CD4-positive, alpha-beta T cell treated with Interleukin-1 beta for 1 hour (primary cell): ENCODE measurements around the gene FBXO44.

Experiments used
- DNase-seq, 2 donors: peaks; one replicate each; pipeline ENCODE4 v3.0.0-alpha.2; 2020 to 2022

FBXO44 gene

GRCh38 chr1:11691928-11692711 lies 37.4 kb downstream of the FBXO44 start:
- no peak for DNase-seq

DNA sequence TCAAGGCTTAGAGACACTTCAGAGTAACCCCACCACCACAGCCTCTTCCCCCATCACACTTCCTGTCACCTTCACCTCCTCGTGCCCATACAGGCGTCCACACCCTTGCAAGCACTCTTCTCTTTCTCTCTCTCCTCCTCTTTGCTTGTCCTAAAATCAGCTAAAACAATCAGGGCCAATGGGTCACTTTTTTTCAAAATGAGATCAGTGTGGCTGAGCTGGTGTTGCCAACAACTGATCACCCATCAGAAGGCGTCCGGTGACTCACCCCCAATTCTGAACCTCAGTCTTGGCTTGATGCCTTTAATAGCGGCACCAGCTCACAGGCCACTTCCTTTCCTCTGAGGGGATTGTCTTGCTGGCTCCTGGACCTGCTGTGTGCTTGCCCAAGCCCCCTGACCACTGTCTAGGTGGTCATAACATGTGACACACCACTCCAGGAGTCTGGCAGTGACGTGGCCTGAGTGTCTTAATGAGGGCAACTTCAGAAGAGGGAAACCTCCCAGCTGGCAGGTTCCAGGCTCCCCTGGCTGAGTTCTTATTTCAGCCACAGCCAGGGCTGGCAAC lies 38.4 kb downstream of the FBXO44 start:
- DNase-seq, result peak; percentile 45 to 57

DNA sequence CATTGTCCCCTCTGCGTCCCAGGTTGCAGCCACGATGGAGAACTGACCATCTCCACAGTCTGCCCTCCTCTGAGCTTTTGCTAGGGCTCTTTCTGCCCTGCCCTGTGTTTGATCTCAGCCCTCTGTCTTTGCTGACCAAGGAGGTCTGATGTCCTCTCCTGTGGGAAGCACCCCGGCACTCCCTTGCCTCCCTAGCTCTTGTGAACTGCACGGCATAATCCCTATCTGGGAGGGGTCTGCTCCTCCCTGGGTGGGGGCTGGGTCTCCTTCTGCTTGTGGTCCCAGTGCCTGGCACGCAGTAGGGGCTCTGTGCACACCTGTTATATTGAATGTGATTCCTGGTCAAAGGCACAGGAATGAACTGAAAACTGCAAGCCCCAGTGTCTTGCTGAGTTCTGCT lies 39.2 kb downstream of the FBXO44 start:
- DNase-seq, result no peak

DNA sequence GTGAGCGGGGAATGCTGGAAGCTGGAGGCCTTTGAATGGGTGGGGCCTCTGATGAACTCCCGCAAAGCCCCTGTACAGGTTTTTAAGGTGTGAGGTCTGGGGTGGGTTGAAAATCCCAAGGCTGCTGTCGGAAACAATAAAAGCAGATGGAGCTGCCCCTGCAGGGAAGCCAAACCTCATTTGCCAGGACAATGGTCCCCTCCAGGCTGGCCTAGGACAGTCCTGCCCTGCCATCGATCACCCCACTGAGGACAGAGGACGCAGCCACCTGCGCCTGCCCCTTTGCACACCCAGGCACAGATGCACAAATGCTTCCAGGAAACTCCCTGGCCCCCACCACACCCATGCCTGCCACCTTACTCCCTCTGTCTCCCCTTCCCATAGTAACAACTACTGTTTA lies 41.2 kb downstream of the FBXO44 start:
- DNase-seq, result no peak

- no peak for DNase-seq
Measured at GRCh38 chr1:11697188-11697892, 42.7 kb downstream of the FBXO44 start.

- no peak for DNase-seq
Measured at GRCh38 chr1:11697893-11698210, 43.2 kb downstream of the FBXO44 start.

DNA sequence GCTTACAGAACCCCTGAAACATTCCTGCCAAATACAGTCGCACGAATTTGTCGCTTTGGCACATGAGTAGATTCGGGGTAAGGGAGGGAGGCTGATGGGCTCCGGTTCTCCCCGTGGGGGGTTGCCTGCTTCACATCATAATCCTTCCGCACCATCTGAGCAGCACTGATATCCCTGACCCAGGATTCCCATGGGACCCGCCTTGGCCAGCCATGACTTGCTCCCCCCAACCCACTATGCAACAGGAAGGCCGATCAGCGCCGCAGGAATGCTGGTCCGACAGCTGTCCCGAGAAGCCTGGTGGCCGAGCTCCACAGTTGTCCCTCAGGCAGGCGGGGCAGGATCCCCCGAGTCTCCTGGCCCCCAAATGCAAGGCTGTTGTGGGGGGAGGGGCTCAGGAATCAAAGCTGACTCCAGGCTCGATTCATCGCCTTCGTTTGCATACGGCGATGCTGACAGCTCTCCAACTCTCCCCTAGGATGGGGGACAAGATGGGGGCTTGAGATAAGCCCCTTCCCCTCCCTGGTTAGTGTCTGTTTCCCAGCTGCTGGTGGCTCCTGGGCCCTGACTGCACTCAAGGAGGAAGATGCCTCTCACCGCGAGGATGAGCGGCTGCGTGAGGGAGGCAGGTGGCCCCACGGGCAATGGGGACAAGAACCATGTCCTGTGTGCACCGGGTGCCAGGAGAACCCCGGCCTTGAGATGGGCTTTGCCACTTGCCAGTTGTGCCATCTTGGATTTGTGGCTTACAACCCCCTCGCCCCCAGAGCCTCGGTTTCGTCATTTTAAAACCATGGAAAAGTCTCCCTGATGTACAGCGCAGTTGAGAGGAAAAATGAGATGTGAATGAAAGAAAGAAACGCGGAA lies 46.2 kb downstream of the FBXO44 start:
- DNase-seq, result no peak

DNA sequence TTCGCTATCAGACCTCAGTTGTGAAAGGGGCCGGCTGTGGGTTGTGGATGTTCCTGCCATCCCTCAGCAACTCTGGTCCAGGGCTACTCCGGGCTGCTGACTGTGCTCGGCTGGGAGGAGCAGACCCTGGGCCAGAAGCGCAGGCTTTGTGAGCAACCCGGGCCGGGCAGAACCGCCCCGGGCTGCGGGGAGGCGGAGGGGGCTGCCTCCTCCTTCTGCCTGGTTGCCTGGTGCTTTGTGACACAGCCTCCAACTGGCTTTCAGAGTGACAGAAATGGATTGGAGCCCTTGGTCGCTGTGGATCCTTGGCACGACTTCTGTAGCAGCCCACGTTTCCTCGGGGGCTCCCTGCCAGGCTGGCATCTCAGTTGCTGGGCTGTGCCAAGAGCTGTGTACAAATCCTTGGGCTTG lies 46.9 kb downstream of the FBXO44 start:
- no peak for DNase-seq

- DNase-seq, result no peak
Measured at GRCh38 chr1:11701981-11702803, 47.5 kb downstream of the FBXO44 start.

- DNase-seq, result no peak
Measured at GRCh38 chr1:11703357-11704193, 48.9 kb downstream of the FBXO44 start.

DNA sequence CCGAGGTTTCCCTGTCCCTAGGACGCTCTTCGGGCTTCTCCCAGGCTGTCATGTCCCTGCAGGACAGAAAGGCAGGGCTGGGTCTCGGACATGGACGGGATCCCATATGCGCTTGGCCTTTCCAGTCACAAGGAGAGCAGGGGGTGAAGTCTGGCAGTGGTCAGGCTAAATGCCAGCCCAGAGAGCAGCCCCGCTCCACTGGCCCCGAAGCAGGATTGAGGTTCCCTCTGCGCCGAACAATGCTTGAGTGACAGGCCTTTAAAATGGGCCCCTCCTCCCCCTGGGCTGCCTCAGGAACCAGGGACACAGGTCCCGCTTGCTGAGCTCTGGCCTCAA lies 49.5 kb downstream of the FBXO44 start:
- no peak for DNase-seq

DNA sequence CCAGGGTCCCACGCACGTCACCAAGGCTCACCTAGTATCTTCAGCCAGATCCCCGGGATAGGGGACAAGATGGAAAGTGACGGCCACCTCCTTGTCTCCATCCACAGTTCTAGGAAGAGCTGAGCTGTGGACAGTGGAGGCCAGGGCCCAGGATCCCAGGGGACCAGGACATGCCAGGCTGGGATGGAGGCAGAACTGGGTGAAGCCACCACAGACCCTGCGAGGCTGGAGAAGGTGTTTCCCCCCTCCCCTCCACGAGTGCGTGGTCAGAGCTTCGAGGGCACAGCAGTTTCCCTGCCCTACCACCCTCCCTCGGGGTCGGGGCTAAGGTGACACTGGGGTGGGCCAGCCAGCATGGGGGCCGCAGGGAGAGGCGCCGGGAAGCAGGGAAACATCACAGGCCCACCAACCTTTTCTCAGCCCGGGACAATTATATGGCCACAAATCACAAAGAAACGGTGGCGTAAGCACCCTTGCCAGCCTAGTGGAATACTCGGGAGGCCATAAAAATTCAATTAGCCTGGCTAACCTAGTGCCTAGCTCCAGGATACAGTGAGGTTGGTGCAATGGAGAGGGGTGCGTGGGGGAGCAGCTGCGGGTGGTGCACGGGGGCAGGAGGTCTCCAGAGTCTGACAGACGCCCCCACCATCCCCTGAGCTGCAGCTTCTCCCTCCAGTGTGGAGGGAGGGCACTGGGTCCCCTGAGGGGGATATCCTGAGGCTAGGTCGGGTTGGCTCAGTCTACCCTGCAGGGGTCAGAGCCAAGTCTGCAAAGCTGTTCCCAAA lies 50.2 kb downstream of the FBXO44 start:
- DNase-seq, result no peak

DNA sequence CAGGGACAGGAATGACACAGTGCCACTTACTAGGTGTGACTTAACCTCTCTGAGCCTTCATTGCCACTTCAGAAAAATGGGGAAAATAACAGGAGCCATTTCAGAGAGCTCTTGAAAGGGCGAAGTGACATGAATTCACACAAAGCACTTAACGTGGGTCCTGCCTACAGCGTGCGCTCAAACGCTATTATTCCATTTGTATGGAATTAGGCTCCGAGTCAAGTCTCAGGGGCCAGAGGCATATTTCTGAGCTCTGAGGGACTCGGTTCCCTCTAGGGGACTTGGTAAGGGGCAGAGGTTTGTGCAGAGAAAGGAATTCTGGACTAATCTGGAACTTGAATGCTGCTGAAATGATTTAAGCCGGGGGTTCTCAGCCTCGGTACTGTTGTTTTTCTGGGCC lies 50.9 kb downstream of the FBXO44 start:
- DNase-seq, result no peak

DNA sequence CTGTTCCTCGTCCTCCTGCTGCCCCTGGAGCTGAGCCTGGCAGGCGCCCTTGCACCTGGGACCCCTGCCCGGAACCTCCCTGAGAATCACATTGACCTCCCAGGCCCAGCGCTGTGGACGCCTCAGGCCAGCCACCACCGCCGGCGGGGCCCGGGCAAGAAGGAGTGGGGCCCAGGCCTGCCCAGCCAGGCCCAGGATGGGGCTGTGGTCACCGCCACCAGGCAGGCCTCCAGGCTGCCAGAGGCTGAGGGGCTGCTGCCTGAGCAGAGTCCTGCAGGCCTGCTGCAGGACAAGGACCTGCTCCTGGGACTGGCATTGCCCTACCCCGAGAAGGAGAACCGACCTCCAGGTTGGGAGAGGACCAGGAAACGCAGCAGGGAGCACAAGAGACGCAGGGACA lies 51.6 kb downstream of the FBXO44 start:
- DNase-seq, result no peak

GRCh38 chr1:11707621-11708276 lies 53.1 kb downstream of the FBXO44 start:
- DNase-seq, result no peak

- DNase-seq, result no peak
Measured at GRCh38 chr1:11708554-11709350, 54.1 kb downstream of the FBXO44 start.

GRCh38 chr1:11711490-11711889 lies 56.8 kb downstream of the FBXO44 start:
- DNase-seq, result no peak

GRCh38 chr1:11712285-11712684 lies 57.6 kb downstream of the FBXO44 start:
- no peak for DNase-seq
